A549 (cell line): ENCODE results near the gene PPP1R1C.

Experiments used
- CBX2 ChIP-seq: fragments of 200-600 bp; sonication (generic); IDR thresholded peaks from 2 replicates; pipeline ENCODE4 v1.6.1; 2016; ENCODE audit warnings: low read depth, mild to moderate bottlenecking, borderline replicate concordance
- CHD2 ChIP-seq: fragments of 150-350 bp; IDR thresholded peaks from 2 replicates; pipeline ENCODE4 v1.6.1; 2014; ENCODE audit warnings: low read length; ENCODE audit not compliant: partially characterized antibody
- EHF ChIP-seq: fragments of 250-450 bp; sonication (Bioruptor Pico); IDR thresholded peaks from 2 replicates; pipeline ENCODE4 v1.5.0; 2020; ENCODE audit warnings: mild to moderate bottlenecking
- POLR2A ChIP-seq: IDR thresholded peaks from 2 replicates; pipeline ENCODE4 v1.6.1; 2012; ENCODE audit warnings: mild to moderate bottlenecking, low read length
- RCOR1 ChIP-seq: fragments of 150-350 bp; IDR thresholded peaks from 2 replicates; pipeline ENCODE4 v1.6.1; 2014; ENCODE audit warnings: antibody characterized with exemption, low read length, low read depth
- TP53 ChIP-seq: fragments of 250-450 bp; sonication (Bioruptor Pico); IDR thresholded peaks from 2 replicates; pipeline ENCODE4 v1.5.0; 2021; ENCODE audit warnings: mild to moderate bottlenecking, moderate library complexity
- TF ChIP-seq, protein P1 (sequence below): fragments of >200 bp; sonication (Bioruptor Twin); formaldehyde crosslinking; IDR thresholded peaks from 3 replicates; pipeline ENCODE4 v1.6.1; 2016
- TF ChIP-seq, protein P2 (sequence below): fragments of >200 bp; sonication (Bioruptor Twin); formaldehyde crosslinking; IDR thresholded peaks from 3 replicates; pipeline ENCODE4 v1.5.1; 2016
- TF ChIP-seq, protein P3 (sequence below): fragments of 200-600 bp; sonication (generic); IDR thresholded peaks from 2 replicates; pipeline ENCODE4 v1.6.1; 2016; ENCODE audit warnings: antibody characterized with exemption, mild to moderate bottlenecking, moderate library complexity

DNA sequence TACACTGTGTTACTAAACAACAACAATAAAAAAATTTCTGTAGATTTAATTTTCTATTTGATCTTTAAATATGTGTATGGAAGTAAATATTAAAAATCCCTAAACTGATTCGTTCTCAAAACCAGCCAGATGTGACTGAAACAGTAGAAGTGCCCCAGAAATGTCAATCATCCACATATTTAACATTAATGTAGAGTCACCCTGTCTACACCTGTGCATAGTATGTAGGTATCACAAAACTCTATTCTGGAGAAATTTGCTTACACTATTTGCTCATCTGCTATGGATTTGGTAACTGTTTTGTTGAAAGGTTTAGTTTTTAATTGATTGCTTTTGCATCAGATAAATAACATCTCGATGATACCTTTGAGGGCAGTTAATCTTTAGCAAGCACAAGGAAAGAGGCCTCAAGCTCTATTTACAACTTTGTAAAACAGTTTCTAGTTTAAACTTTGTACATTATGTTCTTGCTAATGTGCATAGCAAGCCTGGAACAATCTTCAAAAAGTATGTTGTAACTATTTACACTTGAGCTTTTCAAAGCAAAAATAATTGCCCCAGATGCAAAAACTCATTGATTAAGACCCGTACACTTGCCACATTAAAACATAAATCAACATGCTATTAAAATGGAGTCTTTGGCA lies 76.8 kb downstream of the PPP1R1C start:
- TF ChIP-seq, protein P1, sequence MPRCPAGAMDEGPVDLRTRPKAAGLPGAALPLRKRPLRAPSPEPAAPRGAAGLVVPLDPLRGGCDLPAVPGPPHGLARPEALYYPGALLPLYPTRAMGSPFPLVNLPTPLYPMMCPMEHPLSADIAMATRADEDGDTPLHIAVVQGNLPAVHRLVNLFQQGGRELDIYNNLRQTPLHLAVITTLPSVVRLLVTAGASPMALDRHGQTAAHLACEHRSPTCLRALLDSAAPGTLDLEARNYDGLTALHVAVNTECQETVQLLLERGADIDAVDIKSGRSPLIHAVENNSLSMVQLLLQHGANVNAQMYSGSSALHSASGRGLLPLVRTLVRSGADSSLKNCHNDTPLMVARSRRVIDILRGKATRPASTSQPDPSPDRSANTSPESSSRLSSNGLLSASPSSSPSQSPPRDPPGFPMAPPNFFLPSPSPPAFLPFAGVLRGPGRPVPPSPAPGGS = no peak
- no peak for TF ChIP-seq POLR2A
- no peak for TF ChIP-seq TP53
- no peak for TF ChIP-seq CBX2
- TF ChIP-seq, protein P2, sequence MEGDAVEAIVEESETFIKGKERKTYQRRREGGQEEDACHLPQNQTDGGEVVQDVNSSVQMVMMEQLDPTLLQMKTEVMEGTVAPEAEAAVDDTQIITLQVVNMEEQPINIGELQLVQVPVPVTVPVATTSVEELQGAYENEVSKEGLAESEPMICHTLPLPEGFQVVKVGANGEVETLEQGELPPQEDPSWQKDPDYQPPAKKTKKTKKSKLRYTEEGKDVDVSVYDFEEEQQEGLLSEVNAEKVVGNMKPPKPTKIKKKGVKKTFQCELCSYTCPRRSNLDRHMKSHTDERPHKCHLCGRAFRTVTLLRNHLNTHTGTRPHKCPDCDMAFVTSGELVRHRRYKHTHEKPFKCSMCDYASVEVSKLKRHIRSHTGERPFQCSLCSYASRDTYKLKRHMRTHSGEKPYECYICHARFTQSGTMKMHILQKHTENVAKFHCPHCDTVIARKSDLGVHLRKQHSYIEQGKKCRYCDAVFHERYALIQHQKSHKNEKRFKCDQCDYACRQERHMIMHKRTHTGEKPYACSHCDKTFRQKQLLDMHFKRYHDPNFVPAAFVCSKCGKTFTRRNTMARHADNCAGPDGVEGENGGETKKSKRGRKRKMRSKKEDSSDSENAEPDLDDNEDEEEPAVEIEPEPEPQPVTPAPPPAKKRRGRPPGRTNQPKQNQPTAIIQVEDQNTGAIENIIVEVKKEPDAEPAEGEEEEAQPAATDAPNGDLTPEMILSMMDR = no peak
- no peak for TF ChIP-seq CHD2
- no peak for TF ChIP-seq EHF (CRISPR knock-in tag)
- no peak for TF ChIP-seq RCOR1
- TF ChIP-seq, protein P3, sequence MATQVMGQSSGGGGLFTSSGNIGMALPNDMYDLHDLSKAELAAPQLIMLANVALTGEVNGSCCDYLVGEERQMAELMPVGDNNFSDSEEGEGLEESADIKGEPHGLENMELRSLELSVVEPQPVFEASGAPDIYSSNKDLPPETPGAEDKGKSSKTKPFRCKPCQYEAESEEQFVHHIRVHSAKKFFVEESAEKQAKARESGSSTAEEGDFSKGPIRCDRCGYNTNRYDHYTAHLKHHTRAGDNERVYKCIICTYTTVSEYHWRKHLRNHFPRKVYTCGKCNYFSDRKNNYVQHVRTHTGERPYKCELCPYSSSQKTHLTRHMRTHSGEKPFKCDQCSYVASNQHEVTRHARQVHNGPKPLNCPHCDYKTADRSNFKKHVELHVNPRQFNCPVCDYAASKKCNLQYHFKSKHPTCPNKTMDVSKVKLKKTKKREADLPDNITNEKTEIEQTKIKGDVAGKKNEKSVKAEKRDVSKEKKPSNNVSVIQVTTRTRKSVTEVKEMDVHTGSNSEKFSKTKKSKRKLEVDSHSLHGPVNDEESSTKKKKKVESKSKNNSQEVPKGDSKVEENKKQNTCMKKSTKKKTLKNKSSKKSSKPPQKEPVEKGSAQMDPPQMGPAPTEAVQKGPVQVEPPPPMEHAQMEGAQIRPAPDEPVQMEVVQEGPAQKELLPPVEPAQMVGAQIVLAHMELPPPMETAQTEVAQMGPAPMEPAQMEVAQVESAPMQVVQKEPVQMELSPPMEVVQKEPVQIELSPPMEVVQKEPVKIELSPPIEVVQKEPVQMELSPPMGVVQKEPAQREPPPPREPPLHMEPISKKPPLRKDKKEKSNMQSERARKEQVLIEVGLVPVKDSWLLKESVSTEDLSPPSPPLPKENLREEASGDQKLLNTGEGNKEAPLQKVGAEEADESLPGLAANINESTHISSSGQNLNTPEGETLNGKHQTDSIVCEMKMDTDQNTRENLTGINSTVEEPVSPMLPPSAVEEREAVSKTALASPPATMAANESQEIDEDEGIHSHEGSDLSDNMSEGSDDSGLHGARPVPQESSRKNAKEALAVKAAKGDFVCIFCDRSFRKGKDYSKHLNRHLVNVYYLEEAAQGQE = no peak
